Measurements from ENCODE around the gene CREG2. TPM values are rescaled to one million over a fixed set of nuclear protein-coding genes. Genes with fewer than 3 reads are reported as not detected.

CREG2 gene
- total RNA-seq, 6 experiments from 2014 or later = not detected

DNA sequence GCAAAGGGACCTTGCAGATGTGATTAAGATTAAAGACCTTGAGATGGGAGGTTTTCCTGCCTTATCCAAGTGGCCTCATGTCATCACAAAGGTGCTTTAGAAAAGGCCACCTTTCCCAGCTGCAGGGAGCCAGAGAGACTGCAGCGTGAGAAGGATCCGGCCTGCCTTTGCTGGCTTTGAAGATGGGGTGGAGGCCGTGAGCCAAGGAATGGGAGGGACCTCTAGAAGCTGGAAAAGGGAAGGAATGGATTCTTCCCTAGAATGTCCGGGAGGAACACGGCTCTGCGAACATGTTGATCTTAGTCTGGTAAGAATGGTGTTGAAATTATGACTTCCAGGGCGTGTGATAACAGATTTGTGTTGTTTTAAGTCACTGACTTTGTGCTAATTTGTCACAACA lies 39.9 kb upstream of the CREG2 start:
- TF ChIP-seq, protein P1, sequence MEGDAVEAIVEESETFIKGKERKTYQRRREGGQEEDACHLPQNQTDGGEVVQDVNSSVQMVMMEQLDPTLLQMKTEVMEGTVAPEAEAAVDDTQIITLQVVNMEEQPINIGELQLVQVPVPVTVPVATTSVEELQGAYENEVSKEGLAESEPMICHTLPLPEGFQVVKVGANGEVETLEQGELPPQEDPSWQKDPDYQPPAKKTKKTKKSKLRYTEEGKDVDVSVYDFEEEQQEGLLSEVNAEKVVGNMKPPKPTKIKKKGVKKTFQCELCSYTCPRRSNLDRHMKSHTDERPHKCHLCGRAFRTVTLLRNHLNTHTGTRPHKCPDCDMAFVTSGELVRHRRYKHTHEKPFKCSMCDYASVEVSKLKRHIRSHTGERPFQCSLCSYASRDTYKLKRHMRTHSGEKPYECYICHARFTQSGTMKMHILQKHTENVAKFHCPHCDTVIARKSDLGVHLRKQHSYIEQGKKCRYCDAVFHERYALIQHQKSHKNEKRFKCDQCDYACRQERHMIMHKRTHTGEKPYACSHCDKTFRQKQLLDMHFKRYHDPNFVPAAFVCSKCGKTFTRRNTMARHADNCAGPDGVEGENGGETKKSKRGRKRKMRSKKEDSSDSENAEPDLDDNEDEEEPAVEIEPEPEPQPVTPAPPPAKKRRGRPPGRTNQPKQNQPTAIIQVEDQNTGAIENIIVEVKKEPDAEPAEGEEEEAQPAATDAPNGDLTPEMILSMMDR (IDR thresholded peaks at IDR 0.05) = no peak
- Mint-ChIP-seq H3K27ac (no peak overlapping the region), H3K36me3 (ENCODE audit: low read depth) (peaks cover 16% of the 10 kb centered on the region), H3K9me3 (no peaks in the 10 kb centered on the region), H3K27me3 (ENCODE audit: insufficient read depth) (no peaks in the 10 kb centered on the region; the same call in 1 of the 2 replicates), H3K4me1 (ENCODE audit: low read depth) (peaks cover 22% of the 10 kb centered on the region), H3K4me3 (no peak overlapping the region)
- no peak for DNase-seq

DNA sequence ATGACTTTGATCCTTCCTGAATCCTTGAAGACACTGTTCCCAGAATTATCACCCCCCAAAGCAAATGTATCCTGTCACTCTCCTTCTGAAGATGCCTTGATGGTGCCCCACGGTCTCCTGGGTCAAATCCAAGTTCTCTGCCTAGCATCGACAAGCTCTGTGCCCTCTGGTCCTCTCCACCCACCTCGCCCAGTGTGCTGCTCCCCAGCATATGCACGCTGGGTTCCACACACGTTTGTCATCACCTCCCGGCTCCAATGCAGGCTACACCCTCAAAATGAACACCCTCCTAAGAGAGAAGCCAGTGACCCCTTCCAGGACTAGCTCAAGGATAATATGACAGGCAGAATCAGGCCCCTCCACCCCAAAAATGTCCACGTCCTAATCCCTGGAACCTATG lies 39.5 kb upstream of the CREG2 start:
- no peak for DNase-seq
- Mint-ChIP-seq H3K27ac (no peak overlapping the region), H3K27me3 (ENCODE audit: insufficient read depth) (no peaks in the 10 kb centered on the region; the same call in 1 of the 2 replicates), H3K4me3 (no peak overlapping the region), H3K9me3 (no peaks in the 10 kb centered on the region), H3K4me1 (ENCODE audit: low read depth) (peaks cover 18% of the 10 kb centered on the region), H3K36me3 (ENCODE audit: low read depth) (peaks cover 16% of the 10 kb centered on the region)
- TF ChIP-seq, protein P1 (IDR thresholded peaks at IDR 0.05) = no peak

DNA sequence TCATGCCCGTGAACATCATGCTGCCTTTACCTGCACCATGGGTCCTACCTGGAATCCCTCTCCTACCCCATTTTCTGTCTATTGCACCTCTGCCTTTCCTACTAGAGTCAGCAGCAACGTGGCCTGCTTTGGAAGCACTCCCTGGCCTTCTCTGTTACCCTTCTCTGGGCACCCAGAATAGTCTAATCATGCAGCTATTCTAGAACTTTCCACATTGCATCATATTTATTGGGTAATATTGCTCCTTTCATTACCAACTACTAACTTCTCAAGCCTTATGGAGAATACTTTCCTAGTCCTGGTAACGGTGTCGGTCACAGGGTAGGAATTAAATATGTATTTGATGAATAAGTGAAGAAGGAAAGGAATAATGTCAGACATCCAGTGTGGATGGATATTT lies 33.3 kb upstream of the CREG2 start:
- Mint-ChIP-seq H3K4me3 (no peak overlapping the region), H3K36me3 (ENCODE audit: low read depth) (peaks cover 24% of the 10 kb centered on the region), H3K4me1 (ENCODE audit: low read depth) (no peaks in the 10 kb centered on the region), H3K9me3 (no peaks in the 10 kb centered on the region), H3K27ac (no peak overlapping the region), H3K27me3 (ENCODE audit: insufficient read depth) (no peaks in the 10 kb centered on the region)
- TF ChIP-seq, protein P1 (IDR thresholded peaks at IDR 0.05) = no peak
- no peak for DNase-seq

DNA sequence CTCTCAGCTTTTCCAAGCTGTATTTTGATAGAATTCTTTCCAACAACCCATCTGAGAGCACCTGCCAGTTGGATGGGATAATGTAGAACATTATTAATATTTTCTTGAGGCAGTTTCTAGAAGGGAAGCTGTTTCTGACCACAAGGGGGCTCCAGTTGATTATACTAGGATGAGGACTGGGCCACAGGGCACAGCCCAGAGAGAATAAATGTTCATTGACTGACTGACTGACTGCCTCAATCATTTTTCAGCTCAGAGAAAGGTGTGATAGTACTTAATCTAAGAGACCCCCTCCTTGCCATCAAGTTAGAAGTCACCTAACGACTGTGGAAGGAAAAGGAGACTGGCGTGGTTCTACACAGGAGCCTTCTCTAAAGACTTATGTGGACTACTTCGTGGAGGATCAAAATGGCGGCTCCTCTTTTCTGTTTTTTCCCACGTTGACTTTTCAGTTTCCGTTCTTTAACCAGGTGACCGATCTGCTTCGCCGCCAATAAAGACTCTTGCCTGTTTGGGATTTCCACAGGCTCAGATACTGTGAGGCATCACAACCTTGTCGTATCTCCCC lies 31.9 kb upstream of the CREG2 start:
- no peak overlapping the region for H3K4me3 Mint-ChIP-seq
- no peaks in the 10 kb centered on the region for H3K4me1 Mint-ChIP-seq (ENCODE audit: low read depth)

DNA sequence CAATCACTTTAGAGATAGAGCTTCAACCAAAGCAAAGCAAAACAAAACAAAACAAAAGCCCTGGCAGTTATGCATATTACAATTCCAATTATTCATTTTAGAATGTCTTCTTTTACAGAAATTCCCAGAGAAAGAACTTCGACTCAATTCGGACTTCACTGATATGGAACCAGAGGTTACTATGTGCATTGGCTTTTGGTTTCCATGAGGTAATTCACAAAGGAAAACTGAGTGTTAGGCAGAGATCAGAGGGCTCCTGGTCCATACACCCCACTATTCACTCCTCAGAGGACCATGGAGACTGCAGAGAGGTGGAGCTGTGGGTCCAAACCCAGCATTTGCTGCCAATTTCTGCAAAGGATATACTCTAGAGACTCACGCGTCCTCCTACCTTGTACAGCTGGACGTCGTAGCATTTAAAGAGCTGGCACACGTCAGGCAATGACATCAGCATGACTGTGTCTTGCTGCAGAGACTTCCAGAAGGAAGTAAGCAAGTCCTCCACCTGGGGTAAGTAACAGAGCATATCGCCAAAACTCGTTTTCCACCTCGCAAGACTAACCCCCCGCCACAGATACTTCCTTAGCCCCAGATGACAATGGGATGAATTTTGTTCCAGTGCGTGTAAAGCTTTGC lies 31.3 kb upstream of the CREG2 start:
- H3K4me1 Mint-ChIP-seq (ENCODE audit: low read depth) = no peaks in the 10 kb centered on the region
- H3K27ac Mint-ChIP-seq = no peak overlapping the region
- H3K9me3 Mint-ChIP-seq = no peaks in the 10 kb centered on the region
- no peaks in the 10 kb centered on the region for H3K27me3 Mint-ChIP-seq (ENCODE audit: insufficient read depth)
- no peak overlapping the region for H3K4me3 Mint-ChIP-seq
- no peak for DNase-seq
- TF ChIP-seq, protein P1 (IDR thresholded peaks at IDR 0.05) = no peak
- peaks cover 23% of the 10 kb centered on the region for H3K36me3 Mint-ChIP-seq (ENCODE audit: low read depth)

More for the DNA sequence above, 31.9 kb upstream of the CREG2 start:
- DNase-seq = peak; percentile 59
- Mint-ChIP-seq H3K27ac (peak overlapping the region; percentile 5), H3K36me3 (ENCODE audit: low read depth) (peaks cover 23% of the 10 kb centered on the region), H3K27me3 (ENCODE audit: insufficient read depth) (no peaks in the 10 kb centered on the region), H3K9me3 (no peaks in the 10 kb centered on the region)
- TF ChIP-seq, protein P1 (IDR thresholded peaks at IDR 0.05) = peak; percentile 94

Data from HFFc6 (cell line).